ENCODE data around the gene SINHCAF. TPM values are rescaled to one million over a fixed set of nuclear protein-coding genes. Genes with fewer than 3 reads are reported as not detected.

Gene SINHCAF
- total RNA-seq, 2 donors from 2014 or later = 10.2 to 47.5 TPM

DNA sequence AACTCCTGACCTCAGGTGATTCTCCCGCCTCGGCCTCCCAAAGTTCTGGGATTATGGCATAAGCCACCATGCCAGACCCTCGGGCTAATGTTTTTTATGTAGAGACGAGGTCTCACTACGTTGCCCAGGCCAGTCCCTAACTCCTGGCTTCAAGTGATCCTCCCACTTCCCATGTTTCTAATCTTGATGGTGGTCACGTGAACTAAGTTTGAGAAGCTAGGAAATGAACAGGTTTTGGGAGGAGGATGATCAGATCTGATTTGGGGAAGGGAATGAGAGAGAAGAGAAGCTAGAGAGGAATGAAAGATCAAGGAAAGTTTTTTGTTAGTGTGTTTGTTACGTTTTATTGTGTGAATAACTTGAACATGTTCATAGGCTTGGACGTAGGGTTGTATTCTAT lies 17.2 kb upstream of the SINHCAF start:
- no peak for ATAC-seq (ENCODE audit: insufficient number of reproducible peaks, low FRiP score, low read depth)
- H3K4me1 ChIP-seq (ENCODE audit: control insufficient read depth in 1 of 2, low read depth in 2 of 2) = no peaks in the 10 kb centered on the region
- H3K4me3 ChIP-seq = no peak overlapping the region
- H3K27ac ChIP-seq = no peak overlapping the region
- TF ChIP-seq, protein P1, sequence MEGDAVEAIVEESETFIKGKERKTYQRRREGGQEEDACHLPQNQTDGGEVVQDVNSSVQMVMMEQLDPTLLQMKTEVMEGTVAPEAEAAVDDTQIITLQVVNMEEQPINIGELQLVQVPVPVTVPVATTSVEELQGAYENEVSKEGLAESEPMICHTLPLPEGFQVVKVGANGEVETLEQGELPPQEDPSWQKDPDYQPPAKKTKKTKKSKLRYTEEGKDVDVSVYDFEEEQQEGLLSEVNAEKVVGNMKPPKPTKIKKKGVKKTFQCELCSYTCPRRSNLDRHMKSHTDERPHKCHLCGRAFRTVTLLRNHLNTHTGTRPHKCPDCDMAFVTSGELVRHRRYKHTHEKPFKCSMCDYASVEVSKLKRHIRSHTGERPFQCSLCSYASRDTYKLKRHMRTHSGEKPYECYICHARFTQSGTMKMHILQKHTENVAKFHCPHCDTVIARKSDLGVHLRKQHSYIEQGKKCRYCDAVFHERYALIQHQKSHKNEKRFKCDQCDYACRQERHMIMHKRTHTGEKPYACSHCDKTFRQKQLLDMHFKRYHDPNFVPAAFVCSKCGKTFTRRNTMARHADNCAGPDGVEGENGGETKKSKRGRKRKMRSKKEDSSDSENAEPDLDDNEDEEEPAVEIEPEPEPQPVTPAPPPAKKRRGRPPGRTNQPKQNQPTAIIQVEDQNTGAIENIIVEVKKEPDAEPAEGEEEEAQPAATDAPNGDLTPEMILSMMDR (IDR thresholded peaks at IDR 0.05) = no peak
- H3K9me3 ChIP-seq = no peaks in the 10 kb centered on the region
- no peaks in the 10 kb centered on the region for H3K36me3 ChIP-seq
- no peak for DNase-seq (ENCODE audit: low spot score)
- no peaks in the 10 kb centered on the region for H3K27me3 ChIP-seq (replicated peaks; ENCODE audit: insufficient read depth)

DNA sequence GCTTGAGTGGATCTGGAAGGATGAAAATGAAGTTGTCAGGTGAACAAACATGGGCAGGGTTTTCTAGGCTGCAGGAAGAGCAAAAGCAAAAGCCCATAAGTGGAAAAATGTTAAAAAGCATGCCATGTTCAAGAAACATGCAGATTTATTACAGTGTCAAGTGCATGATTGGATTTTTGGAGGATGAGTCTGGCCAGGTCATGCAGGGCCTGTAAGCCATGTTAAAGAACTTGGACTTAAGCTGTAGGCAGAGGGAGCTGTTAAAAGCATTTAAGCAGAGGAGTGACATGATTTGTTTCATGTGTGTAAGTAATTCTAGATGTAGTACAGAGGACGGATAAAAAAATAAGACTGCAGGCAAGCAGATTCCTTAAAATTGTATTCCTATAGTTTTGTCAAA lies 16.3 kb upstream of the SINHCAF start:
- no peak overlapping the region for H3K4me3 ChIP-seq
- no peak for ATAC-seq (ENCODE audit: insufficient number of reproducible peaks, low FRiP score, low read depth)
- H3K4me1 ChIP-seq (ENCODE audit: control insufficient read depth in 1 of 2, low read depth in 2 of 2) = no peaks in the 10 kb centered on the region
- no peaks in the 10 kb centered on the region for H3K36me3 ChIP-seq
- H3K27ac ChIP-seq = no peak overlapping the region
- TF ChIP-seq, protein P1 (IDR thresholded peaks at IDR 0.05) = no peak
- DNase-seq (ENCODE audit: low spot score) = no peak
- H3K9me3 ChIP-seq = no peaks in the 10 kb centered on the region
- H3K27me3 ChIP-seq (replicated peaks; ENCODE audit: insufficient read depth) = no peaks in the 10 kb centered on the region

DNA sequence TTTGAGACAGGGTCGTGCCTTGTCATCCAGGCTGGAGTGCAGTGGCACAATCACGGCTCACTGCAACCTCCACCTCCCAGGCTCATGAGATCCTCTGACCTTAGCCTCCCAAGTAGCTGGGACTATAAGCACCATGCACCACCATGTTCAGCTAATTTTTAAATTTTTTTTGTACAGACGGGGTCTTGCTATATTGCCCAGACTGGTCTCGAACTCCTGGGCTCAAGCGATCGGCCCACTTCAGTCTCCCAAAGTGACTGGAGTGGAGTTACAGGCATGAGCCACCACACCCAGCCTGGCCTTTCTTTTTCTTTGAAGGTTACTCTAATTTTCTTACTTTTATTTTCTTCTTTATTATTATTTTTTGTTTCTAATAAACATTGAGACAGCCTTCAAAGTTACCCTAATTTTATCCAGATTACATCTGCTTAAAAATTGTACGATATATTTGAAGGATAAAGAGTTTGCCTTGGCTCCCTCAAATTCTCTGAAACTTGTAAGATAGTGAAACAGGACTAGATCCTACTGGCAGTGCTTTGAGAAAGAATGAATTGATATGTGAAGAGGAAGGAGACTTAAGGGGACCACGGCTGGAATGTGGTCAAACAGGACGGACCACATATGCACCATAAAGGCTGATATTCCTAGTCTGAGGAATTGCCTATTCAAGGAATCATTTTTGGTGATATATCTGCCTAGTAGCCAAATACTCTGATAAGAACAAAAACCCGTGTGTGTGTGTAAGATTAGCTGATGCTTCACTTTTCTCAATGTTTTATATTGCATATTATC lies 14.1 kb upstream of the SINHCAF start:
- Histone ChIP-seq H3K4me1 (ENCODE audit: control insufficient read depth in 1 of 2, low read depth in 2 of 2) (no peaks in the 10 kb centered on the region), H3K36me3 (no peaks in the 10 kb centered on the region), H3K27ac (no peak overlapping the region), H3K9me3 (no peaks in the 10 kb centered on the region), H3K4me3 (no peak overlapping the region), H3K27me3 (replicated peaks; ENCODE audit: insufficient read depth) (no peaks in the 10 kb centered on the region)
- no peak for ATAC-seq (ENCODE audit: insufficient number of reproducible peaks, low FRiP score, low read depth)
- DNase-seq (ENCODE audit: low spot score) = no peak
- TF ChIP-seq, protein P1 (IDR thresholded peaks at IDR 0.05) = no peak

DNA sequence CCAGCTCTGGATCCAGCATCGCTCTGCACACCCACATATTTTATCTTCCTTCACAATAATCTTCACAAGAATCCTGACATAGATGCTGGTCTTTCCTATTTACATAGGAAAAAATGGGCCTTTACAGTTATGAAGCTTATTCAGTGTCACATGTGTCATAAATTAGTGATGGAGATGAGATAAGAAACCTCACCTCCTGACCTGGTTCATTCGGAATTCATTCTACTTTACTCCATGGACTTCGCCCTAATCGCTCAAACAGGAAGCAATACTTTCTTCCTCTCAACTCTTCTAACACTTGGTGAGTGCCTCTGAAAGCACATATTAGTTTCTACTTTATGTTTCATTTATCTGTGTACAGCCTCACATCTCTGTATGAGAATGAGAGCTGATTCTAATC lies 12.0 kb upstream of the SINHCAF start:
- DNase-seq (ENCODE audit: low spot score) = no peak
- H3K4me1 ChIP-seq (ENCODE audit: control insufficient read depth in 1 of 2, low read depth in 2 of 2) = no peaks in the 10 kb centered on the region
- no peaks in the 10 kb centered on the region for H3K27me3 ChIP-seq (replicated peaks; ENCODE audit: insufficient read depth)
- no peaks in the 10 kb centered on the region for H3K9me3 ChIP-seq
- TF ChIP-seq, protein P1 (IDR thresholded peaks at IDR 0.05) = no peak
- no peak overlapping the region for H3K4me3 ChIP-seq
- no peaks in the 10 kb centered on the region for H3K36me3 ChIP-seq
- no peak overlapping the region for H3K27ac ChIP-seq
- ATAC-seq (ENCODE audit: insufficient number of reproducible peaks, low FRiP score, low read depth) = no peak

DNA sequence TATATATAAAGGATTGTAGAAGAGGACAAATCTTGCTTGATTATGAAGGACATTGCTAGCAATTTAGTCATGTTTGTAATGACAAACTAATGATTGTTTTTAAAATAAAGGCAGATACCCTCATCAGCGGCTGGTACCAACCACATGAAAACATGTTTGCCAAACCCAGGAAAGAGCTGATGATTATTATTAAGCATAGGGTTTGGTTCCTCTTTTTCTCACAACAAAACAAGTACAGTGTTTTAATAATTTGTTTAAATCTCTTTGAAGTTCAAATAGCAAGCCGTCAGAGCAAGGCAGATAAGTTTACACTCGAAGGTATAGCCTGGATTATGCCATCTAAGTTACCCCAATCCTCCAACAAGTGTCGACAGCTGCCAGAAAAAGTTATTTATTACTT lies 5.3 kb upstream of the SINHCAF start:
- no peaks in the 10 kb centered on the region for H3K4me1 ChIP-seq (ENCODE audit: control insufficient read depth in 1 of 2, low read depth in 2 of 2)
- TF ChIP-seq, protein P1 (IDR thresholded peaks at IDR 0.05) = no peak
- H3K36me3 ChIP-seq = no peaks in the 10 kb centered on the region
- no peak for DNase-seq (ENCODE audit: low spot score)
- no peak for ATAC-seq (ENCODE audit: insufficient number of reproducible peaks, low FRiP score, low read depth)
- H3K4me3 ChIP-seq = no peak overlapping the region
- H3K27ac ChIP-seq = no peak overlapping the region
- no peaks in the 10 kb centered on the region for H3K27me3 ChIP-seq (replicated peaks; ENCODE audit: insufficient read depth)
- no peaks in the 10 kb centered on the region for H3K9me3 ChIP-seq

Data from thoracic aorta (tissue), 2 donors.